Left hindlimb (tissue), 1 donor: ENCODE data around the gene COPG2.
"Not testable (repeated sequence)": the region's sequence is repeated elsewhere in the genome, so short reads cannot be mapped to it uniquely, and the experiment has no call there.

Experiments used
- DNase-seq: peaks from one replicate; pipeline ENCODE4 v3.0.0-alpha.2; 2018

Gene COPG2

GRCh38 chr7:130668258-130669084, at the start of gene COPG2:
Gene COPG2 (minus strand): TSS chr7:130668748. CDS start chr7:130668668, 80 bp downstream.
- DNase-seq: peak; percentile 93

GRCh38 chr7:130712416-130712815, 43.9 kb upstream of the COPG2 start:
- DNase-seq: no peak

- no peak for DNase-seq
Measured at GRCh38 chr7:130708766-130709165, 40.2 kb upstream of the COPG2 start.

- DNase-seq: no peak
Measured at GRCh38 chr7:130708001-130708400, 39.5 kb upstream of the COPG2 start.

- no peak for DNase-seq
Measured at GRCh38 chr7:130703851-130704250, 35.3 kb upstream of the COPG2 start.

- DNase-seq: no peak
Measured at GRCh38 chr7:130701650-130702049, 33.1 kb upstream of the COPG2 start.

- no peak for DNase-seq
Measured at GRCh38 chr7:130700760-130701159, 32.2 kb upstream of the COPG2 start.

- DNase-seq: no peak
Measured at GRCh38 chr7:130699686-130700085, 31.1 kb upstream of the COPG2 start.

GRCh38 chr7:130697820-130698219, 29.3 kb upstream of the COPG2 start:
- DNase-seq: no peak

- no peak for DNase-seq
Measured at GRCh38 chr7:130695840-130696239, 27.3 kb upstream of the COPG2 start.

- not testable (repeated sequence) for DNase-seq
Measured at GRCh38 chr7:130692396-130692795, 23.8 kb upstream of the COPG2 start.

GRCh38 chr7:130689683-130690082, 21.1 kb upstream of the COPG2 start:
- DNase-seq: no peak

GRCh38 chr7:130683026-130683425, 14.5 kb upstream of the COPG2 start:
- DNase-seq: no peak

GRCh38 chr7:130674456-130674855, 5.9 kb upstream of the COPG2 start:
- no peak for DNase-seq

GRCh38 chr7:130673066-130673465, 4.5 kb upstream of the COPG2 start:
- no peak for DNase-seq

GRCh38 chr7:130672146-130672545, 3.6 kb upstream of the COPG2 start:
- no peak for DNase-seq

GRCh38 chr7:130669085-130669700, 645 bp upstream of the COPG2 start:
- DNase-seq: no peak

- no peak for DNase-seq
Measured at GRCh38 chr7:130667593-130668257, 823 bp downstream of the COPG2 start.

- no peak for DNase-seq
Measured at GRCh38 chr7:130662426-130662825, 6.1 kb downstream of the COPG2 start.

GRCh38 chr7:130655286-130655685, 13.3 kb downstream of the COPG2 start:
- no peak for DNase-seq

- no peak for DNase-seq
Measured at GRCh38 chr7:130654850-130655249, 13.7 kb downstream of the COPG2 start.

GRCh38 chr7:130650611-130651120, 17.9 kb downstream of the COPG2 start:
- DNase-seq: peak; percentile 33

- no peak for DNase-seq
Measured at GRCh38 chr7:130649004-130649790, 19.4 kb downstream of the COPG2 start.
